Ishikawa (cell line): Measurements from ENCODE around the gene SLC12A5.

ENCODE experiments used
- CEBPB ChIP-seq: IDR thresholded peaks from 2 replicates; pipeline ENCODE4 v1.6.1; 2012
- CREB1 ChIP-seq: IDR thresholded peaks from 2 replicates; pipeline ENCODE4 v1.6.1; 2012; ENCODE audit warnings: low read depth
- EGR1 ChIP-seq: IDR thresholded peaks from 2 replicates; pipeline ENCODE4 v1.6.1; 2012
- EP300 ChIP-seq: IDR thresholded peaks from 2 replicates; pipeline ENCODE4 v1.6.1; 2012; ENCODE audit warnings: borderline replicate concordance
- FOXM1 ChIP-seq: IDR thresholded peaks from 2 replicates; pipeline ENCODE4 v1.6.1; 2012; ENCODE audit warnings: low read depth, borderline replicate concordance
- NFIC ChIP-seq: IDR thresholded peaks from 2 replicates; pipeline ENCODE4 v1.6.1; 2012
- RAD21 ChIP-seq: IDR thresholded peaks from 2 replicates; pipeline ENCODE4 v1.6.1; 2012; ENCODE audit warnings: low read depth
- TAF1 ChIP-seq: IDR thresholded peaks from 2 replicates; pipeline ENCODE4 v1.6.1; 2012; ENCODE audit warnings: low read depth, mild to moderate bottlenecking
- TCF12 ChIP-seq: IDR thresholded peaks from 2 replicates; pipeline ENCODE4 v1.6.1; 2012; ENCODE audit warnings: low read depth
- TEAD4 ChIP-seq: IDR thresholded peaks from 2 replicates; pipeline ENCODE4 v1.6.1; 2012
- YY1 ChIP-seq: IDR thresholded peaks from 2 replicates; pipeline ENCODE4 v1.6.1; 2012; ENCODE audit warnings: low read depth
- ZBTB7A ChIP-seq: IDR thresholded peaks from 2 replicates; pipeline ENCODE4 v1.6.1; 2012; ENCODE audit warnings: low read depth
- TF ChIP-seq, protein P1 (sequence below): IDR thresholded peaks from 2 replicates; pipeline ENCODE4 v1.6.1; 2012
- TF ChIP-seq, protein P2 (sequence below): IDR thresholded peaks from 2 replicates; pipeline ENCODE4 v1.6.1; 2012
- TF ChIP-seq, protein P3 (sequence below): IDR thresholded peaks from 2 replicates; pipeline ENCODE4 v1.6.1; 2012; ENCODE audit warnings: low read depth, mild to moderate bottlenecking

The SLC12A5 gene

DNA sequence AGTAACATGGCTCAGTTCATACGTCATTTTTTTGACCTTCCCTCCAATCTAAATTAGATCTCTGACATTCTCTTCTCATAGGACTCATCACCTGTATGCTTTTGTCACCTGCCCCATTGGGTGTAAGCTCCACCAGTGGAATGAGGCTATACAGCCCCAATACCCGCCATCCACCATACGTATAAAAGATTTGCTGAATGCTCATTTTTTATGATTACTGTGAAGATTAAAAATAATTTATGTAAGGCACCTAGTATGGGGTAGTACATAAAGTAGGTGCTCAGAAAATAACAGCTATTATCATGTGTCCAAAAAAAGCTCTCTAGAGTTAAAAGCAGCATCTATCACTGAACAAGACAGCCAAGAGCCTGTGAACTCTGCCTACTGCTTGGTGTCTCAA, 36.7 kb downstream of the SLC12A5 start:
- TF ChIP-seq, protein P1, sequence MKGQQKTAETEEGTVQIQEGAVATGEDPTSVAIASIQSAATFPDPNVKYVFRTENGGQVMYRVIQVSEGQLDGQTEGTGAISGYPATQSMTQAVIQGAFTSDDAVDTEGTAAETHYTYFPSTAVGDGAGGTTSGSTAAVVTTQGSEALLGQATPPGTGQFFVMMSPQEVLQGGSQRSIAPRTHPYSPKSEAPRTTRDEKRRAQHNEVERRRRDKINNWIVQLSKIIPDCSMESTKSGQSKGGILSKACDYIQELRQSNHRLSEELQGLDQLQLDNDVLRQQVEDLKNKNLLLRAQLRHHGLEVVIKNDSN = no peak
- TF ChIP-seq CREB1 (no peak), TAF1 (no peak), TCF12 (no peak), EGR1 (no peak), ZBTB7A (no peak)
- TF ChIP-seq, protein P2, sequence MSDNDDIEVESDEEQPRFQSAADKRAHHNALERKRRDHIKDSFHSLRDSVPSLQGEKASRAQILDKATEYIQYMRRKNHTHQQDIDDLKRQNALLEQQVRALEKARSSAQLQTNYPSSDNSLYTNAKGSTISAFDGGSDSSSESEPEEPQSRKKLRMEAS = no peak

DNA sequence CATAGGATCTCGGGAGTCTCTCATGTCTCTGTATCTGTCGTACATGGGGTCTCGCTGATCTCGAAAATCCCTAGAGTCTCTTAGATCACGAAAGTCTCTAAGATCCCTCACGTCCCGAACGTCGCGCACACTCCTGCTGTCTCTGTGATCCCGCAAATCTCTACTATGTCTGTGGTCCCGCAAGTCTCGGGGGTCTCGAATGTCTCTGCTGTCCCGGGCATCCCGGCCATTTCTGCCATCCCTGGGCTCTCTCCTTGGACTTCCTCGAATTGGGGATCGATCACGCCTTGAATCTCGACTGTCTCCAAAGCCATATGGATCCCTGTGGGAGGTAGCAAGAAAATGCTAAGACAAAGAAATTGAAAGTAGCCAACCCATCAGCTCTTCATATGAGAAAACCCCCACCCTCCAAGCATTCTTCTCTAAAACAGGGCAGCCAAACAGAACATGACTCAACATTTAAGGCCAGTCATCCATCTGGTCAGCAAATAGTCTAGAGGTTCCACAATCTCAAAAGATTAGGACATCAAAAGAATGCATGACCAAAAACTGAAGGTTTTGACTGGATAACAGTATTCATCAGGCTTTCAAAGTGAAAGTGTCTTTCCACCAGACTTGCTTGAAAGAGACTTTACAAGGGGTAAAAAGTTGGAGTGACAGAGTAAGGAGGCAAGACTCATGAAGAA, 41.3 kb downstream of the SLC12A5 start:
- TF ChIP-seq, protein P3, sequence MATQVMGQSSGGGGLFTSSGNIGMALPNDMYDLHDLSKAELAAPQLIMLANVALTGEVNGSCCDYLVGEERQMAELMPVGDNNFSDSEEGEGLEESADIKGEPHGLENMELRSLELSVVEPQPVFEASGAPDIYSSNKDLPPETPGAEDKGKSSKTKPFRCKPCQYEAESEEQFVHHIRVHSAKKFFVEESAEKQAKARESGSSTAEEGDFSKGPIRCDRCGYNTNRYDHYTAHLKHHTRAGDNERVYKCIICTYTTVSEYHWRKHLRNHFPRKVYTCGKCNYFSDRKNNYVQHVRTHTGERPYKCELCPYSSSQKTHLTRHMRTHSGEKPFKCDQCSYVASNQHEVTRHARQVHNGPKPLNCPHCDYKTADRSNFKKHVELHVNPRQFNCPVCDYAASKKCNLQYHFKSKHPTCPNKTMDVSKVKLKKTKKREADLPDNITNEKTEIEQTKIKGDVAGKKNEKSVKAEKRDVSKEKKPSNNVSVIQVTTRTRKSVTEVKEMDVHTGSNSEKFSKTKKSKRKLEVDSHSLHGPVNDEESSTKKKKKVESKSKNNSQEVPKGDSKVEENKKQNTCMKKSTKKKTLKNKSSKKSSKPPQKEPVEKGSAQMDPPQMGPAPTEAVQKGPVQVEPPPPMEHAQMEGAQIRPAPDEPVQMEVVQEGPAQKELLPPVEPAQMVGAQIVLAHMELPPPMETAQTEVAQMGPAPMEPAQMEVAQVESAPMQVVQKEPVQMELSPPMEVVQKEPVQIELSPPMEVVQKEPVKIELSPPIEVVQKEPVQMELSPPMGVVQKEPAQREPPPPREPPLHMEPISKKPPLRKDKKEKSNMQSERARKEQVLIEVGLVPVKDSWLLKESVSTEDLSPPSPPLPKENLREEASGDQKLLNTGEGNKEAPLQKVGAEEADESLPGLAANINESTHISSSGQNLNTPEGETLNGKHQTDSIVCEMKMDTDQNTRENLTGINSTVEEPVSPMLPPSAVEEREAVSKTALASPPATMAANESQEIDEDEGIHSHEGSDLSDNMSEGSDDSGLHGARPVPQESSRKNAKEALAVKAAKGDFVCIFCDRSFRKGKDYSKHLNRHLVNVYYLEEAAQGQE = no peak
- no peak for TF ChIP-seq CEBPB
- no peak for TF ChIP-seq CREB1
- TF ChIP-seq ZBTB7A = no peak
- TF ChIP-seq, protein P2 = no peak
- TF ChIP-seq EGR1 = no peak
- TF ChIP-seq TCF12 = no peak
- TF ChIP-seq YY1 = no peak

DNA sequence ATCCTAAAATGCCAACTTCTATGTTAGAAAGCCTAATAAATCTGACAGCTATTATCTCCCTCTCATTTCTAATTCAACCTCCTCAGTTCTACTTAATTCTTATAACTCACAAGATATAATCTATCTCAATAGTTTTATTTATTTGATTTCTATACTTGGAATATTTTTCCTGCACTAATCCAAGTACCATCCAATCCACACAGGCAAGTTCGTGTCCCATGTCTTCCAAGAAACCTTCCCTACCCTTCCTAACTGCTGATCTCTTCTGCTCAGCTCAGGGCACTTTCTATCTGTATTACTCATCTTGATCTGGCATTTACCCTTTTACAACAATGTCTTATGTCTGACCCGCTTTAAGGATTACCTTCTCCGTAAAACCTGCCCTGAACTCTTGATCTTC, 42.6 kb downstream of the SLC12A5 start:
- TF ChIP-seq, protein P1 = no peak
- TF ChIP-seq RAD21 (no peak), YY1 (no peak), TCF12 (no peak), CREB1 (no peak), TAF1 (no peak), ZBTB7A (no peak), NFIC (no peak), TEAD4 (no peak), FOXM1 (no peak)
- TF ChIP-seq, protein P2 = no peak
- TF ChIP-seq, protein P3 = no peak

DNA sequence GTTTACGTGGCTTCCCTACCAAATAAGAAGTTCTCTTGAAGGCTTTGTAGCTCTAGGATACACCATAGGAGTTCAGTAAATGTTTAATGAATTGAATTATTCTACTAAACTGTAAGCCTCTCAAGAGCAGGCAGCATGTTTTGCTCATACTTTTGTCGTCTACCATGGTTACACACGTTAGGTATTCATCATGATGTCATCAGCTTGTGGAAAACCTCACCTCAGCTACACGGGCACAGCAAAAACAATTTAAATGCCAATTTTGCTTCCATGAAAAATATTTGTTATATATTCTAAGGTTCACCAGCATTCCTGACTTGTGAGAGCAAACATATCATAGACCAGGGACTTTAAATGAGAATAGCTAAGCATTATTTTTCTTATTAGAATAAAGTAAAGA, 44.0 kb downstream of the SLC12A5 start:
- TF ChIP-seq TAF1 = no peak
- TF ChIP-seq EP300 = no peak
- TF ChIP-seq TEAD4 = no peak
- TF ChIP-seq, protein P1 = no peak
- no peak for TF ChIP-seq CREB1
- no peak for TF ChIP-seq RAD21
- no peak for TF ChIP-seq EGR1
- TF ChIP-seq NFIC = no peak
- TF ChIP-seq ZBTB7A = no peak
- no peak for TF ChIP-seq YY1
- TF ChIP-seq FOXM1 = no peak
- no peak for TF ChIP-seq CEBPB
- TF ChIP-seq, protein P2 = no peak
- TF ChIP-seq TCF12 = no peak
- TF ChIP-seq, protein P3 = no peak
